NCI-H2107 treated with DMSO at 0.1 percent for 48 hours (cell line): Measurements from ENCODE around the gene SPTBN1.
"Not testable (repeated sequence)": the region's sequence is repeated elsewhere in the genome, so short reads cannot be mapped to it uniquely, and the experiment has no call there.

Source experiments
- DNase-seq: peaks from one replicate; lab custom pipeline; 2025; ENCODE audit not compliant: unreplicated experiment; lab: John Stamatoyannopoulos, UW

Gene SPTBN1

DNA sequence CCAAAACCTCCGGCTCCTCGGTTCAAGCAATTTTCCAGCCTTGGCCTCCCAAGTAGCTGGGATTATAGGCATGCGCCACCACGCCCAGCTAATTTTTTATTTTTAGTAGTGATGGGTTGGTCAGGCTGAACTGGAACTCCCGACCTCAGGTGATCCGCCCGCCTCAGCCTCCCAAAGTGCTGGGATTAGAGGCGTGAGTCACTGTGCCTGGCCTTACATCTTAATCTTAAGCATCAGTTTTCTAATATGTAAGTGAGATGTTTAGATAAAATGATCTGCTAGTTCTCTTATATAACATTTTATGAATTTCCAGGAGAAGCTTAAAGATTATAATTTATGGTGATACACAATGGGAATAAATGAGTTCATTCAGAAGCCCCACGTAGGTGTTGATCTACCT, 69.2 kb downstream of the SPTBN1 start:
- no peak for DNase-seq

- DNase-seq: no peak
These were observed 70.2 kb downstream of the SPTBN1 start for GRCh38 chr2:54526226-54526879.

DNA sequence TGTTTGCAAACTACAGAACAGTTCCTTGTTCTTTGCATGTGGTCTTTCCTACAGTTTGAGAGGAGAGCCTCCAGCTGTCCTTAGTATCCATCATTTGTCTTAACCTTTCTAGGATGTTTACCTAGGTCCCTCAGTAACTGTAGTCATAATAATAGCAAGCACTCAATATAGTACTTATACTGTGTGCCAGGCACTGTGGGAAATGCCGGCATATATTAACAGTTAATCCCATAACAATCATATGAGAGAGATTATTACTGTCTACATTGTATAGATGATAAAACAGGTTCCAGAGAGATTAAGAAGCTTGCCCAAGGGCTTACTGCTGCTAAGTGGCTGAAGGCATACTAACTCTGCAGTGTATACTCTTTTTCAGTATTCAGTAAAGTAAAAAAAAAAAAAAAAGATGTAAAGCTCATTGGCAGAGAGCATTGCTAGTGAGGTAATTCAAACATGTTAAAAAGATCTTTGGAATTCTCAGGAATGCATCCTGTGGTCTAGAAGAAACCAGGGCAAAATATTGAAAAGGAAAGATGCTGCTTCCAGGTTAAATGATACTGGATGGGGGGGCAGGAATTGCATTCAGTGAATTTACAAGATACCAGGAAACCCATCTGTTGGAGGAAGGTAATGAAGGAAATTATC, 72.3 kb downstream of the SPTBN1 start:
- no peak for DNase-seq

GRCh38 chr2:54529518-54529917, 73.4 kb downstream of the SPTBN1 start:
- not testable (repeated sequence) for DNase-seq

- no peak for DNase-seq
These were observed 73.8 kb downstream of the SPTBN1 start for GRCh38 chr2:54529935-54530334.

- no peak for DNase-seq
These were observed 75.4 kb downstream of the SPTBN1 start for GRCh38 chr2:54531558-54531957.

- no peak for DNase-seq
These were observed 78.1 kb downstream of the SPTBN1 start for GRCh38 chr2:54534221-54534620.

DNA sequence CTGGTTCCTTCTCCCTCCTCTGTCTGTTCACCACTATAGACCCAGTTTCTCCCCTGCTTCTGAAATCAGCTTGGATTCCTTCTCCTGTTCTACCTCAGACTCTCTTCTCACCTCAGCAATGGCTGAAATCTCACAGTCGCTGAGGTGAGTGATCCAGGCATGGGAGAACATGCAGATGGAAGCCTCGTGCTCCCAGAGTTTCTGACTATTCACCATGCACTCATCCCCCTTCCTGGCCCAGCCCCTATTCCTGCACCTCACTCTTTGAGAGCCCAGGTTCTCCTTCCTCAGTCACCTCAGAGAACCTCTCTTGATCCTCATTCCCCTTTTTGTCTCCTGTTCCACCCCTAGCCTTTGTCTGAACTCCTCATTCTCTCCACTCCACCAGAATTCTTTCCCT, 78.5 kb downstream of the SPTBN1 start:
- DNase-seq: no peak

GRCh38 chr2:54535599-54536195, 79.6 kb downstream of the SPTBN1 start:
- DNase-seq: no peak

DNA sequence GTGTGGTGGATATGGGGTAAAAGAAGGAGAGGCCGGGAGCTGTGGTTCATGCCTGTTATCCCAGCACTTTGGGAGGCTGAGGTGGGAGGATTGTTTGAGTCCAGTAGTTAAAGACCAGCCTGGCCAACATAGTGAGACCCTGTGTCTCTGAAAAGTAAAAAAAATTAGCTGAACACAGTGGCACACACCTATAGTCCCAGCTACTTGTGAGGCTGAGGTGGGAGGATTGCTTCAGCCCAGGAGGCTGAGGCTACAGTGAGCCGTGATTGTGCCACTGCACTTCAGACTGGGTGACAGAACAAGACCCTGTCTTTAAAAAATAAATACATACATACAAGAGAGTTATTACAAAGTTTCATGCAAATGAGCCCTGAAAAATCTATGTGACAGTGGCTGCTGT, 80.6 kb downstream of the SPTBN1 start:
- no peak for DNase-seq

DNA sequence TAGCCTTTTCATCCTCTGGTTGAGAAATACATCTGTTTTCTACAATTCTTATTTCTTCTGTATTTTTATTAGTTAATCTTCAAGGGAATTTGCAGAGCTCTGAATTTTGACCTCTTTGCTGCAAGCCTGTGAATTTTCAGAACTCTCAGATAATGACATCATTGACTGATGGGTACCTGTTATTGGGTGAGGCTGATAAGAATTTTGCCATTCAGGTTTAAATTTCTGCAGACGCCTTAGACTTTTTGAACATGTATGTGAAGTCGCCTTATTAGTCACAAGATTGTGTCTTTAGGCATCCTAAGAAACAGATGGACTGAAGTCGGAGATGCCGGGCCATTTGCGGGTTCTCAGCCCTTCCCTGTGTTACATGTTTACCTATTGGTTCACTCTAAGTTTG, 82.4 kb downstream of the SPTBN1 start:
- no peak for DNase-seq

GRCh38 chr2:54539683-54540082, 83.6 kb downstream of the SPTBN1 start:
- DNase-seq: no peak

- no peak for DNase-seq
These were observed 84.1 kb downstream of the SPTBN1 start for GRCh38 chr2:54540194-54540593.

DNA sequence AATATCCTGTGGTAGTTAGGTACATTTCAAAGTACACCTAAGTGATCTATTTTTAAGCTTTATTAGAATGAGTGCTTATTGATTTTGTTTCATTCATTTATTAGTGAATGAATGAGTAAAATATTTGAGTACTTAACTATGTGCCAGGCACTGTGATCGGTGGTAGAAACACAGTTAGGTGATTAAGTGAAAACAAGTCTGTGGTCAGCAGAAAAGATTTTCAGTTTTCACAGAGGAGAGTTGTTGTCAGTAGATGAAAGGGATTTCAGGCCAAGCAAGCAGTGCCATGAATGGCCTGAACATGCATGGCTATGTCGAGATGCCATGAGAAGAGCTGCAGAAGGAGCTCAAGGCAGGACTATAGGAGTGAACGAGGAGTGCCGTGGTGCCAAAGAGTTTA, 85.9 kb downstream of the SPTBN1 start:
- no peak for DNase-seq

- DNase-seq: no peak
These were observed 87.7 kb downstream of the SPTBN1 start for GRCh38 chr2:54543733-54544396.

DNA sequence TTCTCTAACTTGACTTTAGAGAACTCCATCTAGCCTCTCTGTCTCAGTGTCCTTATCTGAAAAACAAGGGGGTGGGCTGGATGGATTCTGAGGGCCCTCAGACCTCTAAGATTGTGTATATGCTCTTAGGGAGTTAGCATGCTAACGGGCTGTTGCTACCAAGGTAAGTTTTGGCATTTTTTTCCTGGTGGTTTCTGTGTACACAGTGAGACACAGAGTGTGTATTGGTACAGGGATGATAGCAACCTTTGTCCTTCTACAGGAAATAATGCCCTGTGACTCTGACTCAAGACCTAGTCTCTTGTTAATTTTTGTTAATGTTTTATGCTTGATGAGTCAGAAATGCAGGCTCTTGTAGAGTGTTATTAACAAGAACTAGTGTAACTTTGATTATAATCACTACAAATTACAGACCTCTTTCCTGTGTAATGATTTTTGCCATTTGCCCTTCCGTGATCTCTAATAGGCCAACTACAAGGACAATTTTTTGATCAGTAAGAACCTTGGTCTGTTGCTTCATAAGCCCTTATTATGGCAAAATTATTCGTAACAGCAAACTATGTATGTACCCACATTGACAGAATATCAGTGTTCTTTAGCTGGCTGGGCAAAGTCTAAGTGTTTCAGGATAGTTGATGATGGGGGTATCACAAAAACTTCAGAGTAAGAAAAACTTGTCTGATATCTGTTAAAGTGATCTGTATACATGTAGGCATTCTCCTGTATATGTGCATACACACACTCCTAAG, 89.7 kb downstream of the SPTBN1 start:
- DNase-seq: no peak

GRCh38 chr2:54546518-54546917, 90.4 kb downstream of the SPTBN1 start:
- DNase-seq: no peak

DNA sequence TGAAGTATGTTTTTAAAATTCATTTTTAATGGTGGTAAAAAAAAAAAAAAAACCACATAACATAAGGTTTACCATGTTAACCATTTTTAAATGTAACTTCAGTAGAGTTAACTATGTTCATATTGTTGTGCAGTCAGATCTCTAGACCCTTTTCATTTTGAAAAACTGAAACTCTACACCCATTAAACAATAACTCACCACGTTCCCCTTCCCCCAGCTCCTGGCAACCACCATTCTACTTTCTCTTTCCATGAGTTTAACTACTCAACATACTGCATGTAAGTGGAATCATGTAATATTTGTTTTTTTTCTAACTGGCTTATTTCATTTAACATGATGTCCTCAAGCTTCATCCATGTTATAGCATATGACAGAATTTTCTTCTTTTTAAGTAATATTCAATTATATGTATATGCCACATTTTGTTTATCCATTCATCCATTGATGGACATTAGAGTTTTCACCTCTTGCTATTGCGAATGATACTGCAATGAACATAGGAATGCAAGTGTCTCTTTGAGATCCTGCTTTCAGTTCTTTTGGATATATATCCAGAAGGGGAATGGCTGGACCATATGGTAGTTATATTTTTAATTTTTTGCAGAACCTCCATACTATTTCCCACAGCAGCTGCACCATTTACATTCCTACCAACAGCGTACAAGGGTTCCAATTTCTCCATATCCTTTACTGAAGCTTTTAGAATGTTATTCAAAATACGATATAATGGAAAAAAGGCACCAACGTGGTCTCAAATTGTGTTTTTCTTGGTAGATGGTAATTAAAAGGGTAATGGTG, 91.0 kb downstream of the SPTBN1 start:
- DNase-seq: peak; percentile 65

DNA sequence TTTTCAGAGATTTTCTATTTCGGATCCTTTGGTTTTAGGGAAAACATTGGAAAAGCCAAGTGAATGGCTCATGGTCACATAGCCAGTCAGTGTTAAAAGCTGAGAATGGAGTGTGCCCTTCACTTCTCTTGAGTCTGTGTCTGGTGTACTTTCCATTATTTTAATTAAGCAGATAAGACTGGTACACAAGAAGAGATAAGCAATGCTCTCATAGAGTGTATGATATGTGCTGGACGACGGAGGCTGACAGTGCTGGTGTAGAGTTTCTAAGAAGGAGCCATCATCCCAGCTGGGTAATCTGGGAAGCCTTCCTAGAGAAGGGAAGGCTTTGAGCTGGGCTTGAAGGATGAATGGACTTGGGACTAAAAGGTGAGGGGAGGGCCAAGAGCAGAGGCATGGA, 93.3 kb downstream of the SPTBN1 start:
- DNase-seq: no peak

DNA sequence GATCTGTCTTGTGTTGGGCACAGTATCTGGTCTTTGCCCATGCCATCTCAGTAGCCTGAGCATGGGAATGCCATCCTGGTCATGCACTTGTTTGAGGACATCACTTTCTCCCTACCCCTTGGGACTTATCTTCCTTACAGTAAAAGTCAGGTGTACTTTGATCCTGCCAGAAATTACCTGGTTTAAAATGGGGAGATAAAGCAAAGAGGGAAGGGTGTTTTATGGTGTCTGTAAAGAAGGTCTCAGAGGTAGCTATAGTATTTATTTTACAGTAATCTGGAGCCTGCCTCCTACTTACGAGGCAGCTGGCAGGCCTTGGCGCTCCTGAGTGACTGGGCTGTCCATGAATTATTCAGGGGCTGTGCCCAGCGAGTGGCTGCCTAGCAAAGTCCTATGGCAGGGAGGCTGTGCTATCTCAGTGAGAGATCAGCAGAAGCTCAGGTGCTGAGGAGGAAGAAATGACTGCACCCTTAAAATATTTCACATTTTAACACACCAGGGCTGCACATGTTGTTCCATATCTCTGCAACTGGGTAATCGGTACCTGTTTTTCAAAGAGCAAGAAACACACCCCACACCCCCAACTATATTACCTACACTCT, 93.9 kb downstream of the SPTBN1 start:
- DNase-seq: no peak
